ENCODE data around the gene PHOSPHO1.

DNA sequence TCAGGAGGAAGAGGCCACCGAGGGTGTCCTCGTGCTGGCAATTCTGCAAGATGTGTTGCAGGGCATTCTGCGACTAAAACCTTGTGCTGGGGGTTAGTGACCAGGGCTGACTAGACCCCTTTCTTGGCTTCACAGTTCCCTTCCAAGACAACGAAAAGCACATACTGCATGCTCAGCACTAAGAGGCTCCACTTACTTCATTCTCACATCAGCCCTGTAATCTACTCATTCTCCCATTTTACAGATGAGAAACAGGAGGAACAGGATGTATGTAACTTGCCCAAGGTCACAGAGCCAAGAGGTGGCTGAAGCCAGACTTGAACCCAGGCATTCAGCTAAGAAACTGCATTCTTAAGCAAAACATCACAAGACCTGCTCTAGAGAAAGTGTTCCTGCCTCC is 5.3 kb upstream of the PHOSPHO1 start:
- TF ChIP-seq CTCF (conservative IDR thresholded peaks at IDR 0.05; ENCODE audit: low read depth, low read length), result no peak
- TF ChIP-seq EZH2 (IDR thresholded peaks at IDR 0.05; ENCODE audit: low read length, unreplicated experiment), result no peak

Measured in PC-3 (cell line).